ENCODE measurements around the gene HOXB2.

Gene HOXB2

GRCh38 chr17:48576479-48577309, 31.8 kb upstream of the HOXB2 start:
- Histone ChIP-seq H3K9me2 (replicated peaks; ENCODE audit: insufficient read depth, low read length) (no peaks in the 10 kb centered on the region), H3K9me3 (ENCODE audit: insufficient read depth, low read length) (no peaks in the 10 kb centered on the region), H4K20me1 (ENCODE audit: low read depth, low read length) (no peaks in the 10 kb centered on the region), H3K36me3 (ENCODE audit: low read length) (no peaks in the 10 kb centered on the region), H3K9ac (ENCODE audit: low read length) (peak overlapping the region; percentile 57; the same call in 1 of the 2 replicates), H3K4me2 (ENCODE audit: low read depth, low read length, poor library complexity, severe bottlenecking) (peak overlapping the region; percentile 63), H3F3A (ENCODE audit: insufficient read depth) (no peaks in the 10 kb centered on the region), H2AFZ (ENCODE audit: low read depth, low read length, severe bottlenecking) (no peak overlapping the region), H3K4me3 (ENCODE audit: insufficient read depth, low read length, poor library complexity, severe bottlenecking) (no peak overlapping the region), H3K27me3 (ENCODE audit: low read length) (no peaks in the 10 kb centered on the region), H3K27ac (ENCODE audit: low read depth, low read length) (no peak overlapping the region), H3K79me2 (ENCODE audit: insufficient read depth, low read length) (no peaks in the 10 kb centered on the region)
- TF ChIP-seq, protein P1, sequence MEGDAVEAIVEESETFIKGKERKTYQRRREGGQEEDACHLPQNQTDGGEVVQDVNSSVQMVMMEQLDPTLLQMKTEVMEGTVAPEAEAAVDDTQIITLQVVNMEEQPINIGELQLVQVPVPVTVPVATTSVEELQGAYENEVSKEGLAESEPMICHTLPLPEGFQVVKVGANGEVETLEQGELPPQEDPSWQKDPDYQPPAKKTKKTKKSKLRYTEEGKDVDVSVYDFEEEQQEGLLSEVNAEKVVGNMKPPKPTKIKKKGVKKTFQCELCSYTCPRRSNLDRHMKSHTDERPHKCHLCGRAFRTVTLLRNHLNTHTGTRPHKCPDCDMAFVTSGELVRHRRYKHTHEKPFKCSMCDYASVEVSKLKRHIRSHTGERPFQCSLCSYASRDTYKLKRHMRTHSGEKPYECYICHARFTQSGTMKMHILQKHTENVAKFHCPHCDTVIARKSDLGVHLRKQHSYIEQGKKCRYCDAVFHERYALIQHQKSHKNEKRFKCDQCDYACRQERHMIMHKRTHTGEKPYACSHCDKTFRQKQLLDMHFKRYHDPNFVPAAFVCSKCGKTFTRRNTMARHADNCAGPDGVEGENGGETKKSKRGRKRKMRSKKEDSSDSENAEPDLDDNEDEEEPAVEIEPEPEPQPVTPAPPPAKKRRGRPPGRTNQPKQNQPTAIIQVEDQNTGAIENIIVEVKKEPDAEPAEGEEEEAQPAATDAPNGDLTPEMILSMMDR (IDR thresholded peaks at IDR 0.05; ENCODE audit: insufficient read depth, low read length, poor library complexity, severe bottlenecking), result no peak
- TF ChIP-seq EZH2phosphoT487 (conservative IDR thresholded peaks at IDR 0.05; ENCODE audit: low read length), result no peak

GRCh38 chr17:48575673-48576478, 31.0 kb upstream of the HOXB2 start:
- H3K27me3 ChIP-seq (ENCODE audit: low read length), result no peaks in the 10 kb centered on the region
- TF ChIP-seq, protein P1 (IDR thresholded peaks at IDR 0.05; ENCODE audit: insufficient read depth, low read length, poor library complexity, severe bottlenecking), result no peak
- H3F3A ChIP-seq (ENCODE audit: insufficient read depth), result no peaks in the 10 kb centered on the region
- H3K79me2 ChIP-seq (ENCODE audit: insufficient read depth, low read length), result no peaks in the 10 kb centered on the region
- H2AFZ ChIP-seq (ENCODE audit: low read depth, low read length, severe bottlenecking), result no peak overlapping the region
- H3K4me3 ChIP-seq (ENCODE audit: insufficient read depth, low read length, poor library complexity, severe bottlenecking), result no peak overlapping the region
- H3K36me3 ChIP-seq (ENCODE audit: low read length), result no peaks in the 10 kb centered on the region
- H3K9me3 ChIP-seq (ENCODE audit: insufficient read depth, low read length), result no peaks in the 10 kb centered on the region
- no peak overlapping the region for H3K9ac ChIP-seq (ENCODE audit: low read length)
- no peak overlapping the region for H3K27ac ChIP-seq (ENCODE audit: low read depth, low read length)
- no peak overlapping the region for H3K4me2 ChIP-seq (ENCODE audit: low read depth, low read length, poor library complexity, severe bottlenecking)
- no peaks in the 10 kb centered on the region for H3K9me2 ChIP-seq (replicated peaks; ENCODE audit: insufficient read depth, low read length)
- no peaks in the 10 kb centered on the region for H4K20me1 ChIP-seq (ENCODE audit: low read depth, low read length)

- no peaks in the 10 kb centered on the region for H3K36me3 ChIP-seq (ENCODE audit: low read length)
- no peak overlapping the region for H3K9ac ChIP-seq (ENCODE audit: low read length)
- H3K9me2 ChIP-seq (replicated peaks; ENCODE audit: insufficient read depth, low read length), result no peaks in the 10 kb centered on the region
- TF ChIP-seq EZH2phosphoT487 (conservative IDR thresholded peaks at IDR 0.05; ENCODE audit: low read length), result no peak
- TF ChIP-seq, protein P1 (IDR thresholded peaks at IDR 0.05; ENCODE audit: insufficient read depth, low read length, poor library complexity, severe bottlenecking), result no peak
- H2AFZ ChIP-seq (ENCODE audit: low read depth, low read length, severe bottlenecking), result no peak overlapping the region
- H3K4me3 ChIP-seq (ENCODE audit: insufficient read depth, low read length, poor library complexity, severe bottlenecking), result no peak overlapping the region
- no peaks in the 10 kb centered on the region for H4K20me1 ChIP-seq (ENCODE audit: low read depth, low read length)
- H3K79me2 ChIP-seq (ENCODE audit: insufficient read depth, low read length), result no peaks in the 10 kb centered on the region
- H3K9me3 ChIP-seq (ENCODE audit: insufficient read depth, low read length), result no peaks in the 10 kb centered on the region
- no peak overlapping the region for H3K27ac ChIP-seq (ENCODE audit: low read depth, low read length)
- no peaks in the 10 kb centered on the region for H3F3A ChIP-seq (ENCODE audit: insufficient read depth)
- H3K4me2 ChIP-seq (ENCODE audit: low read depth, low read length, poor library complexity, severe bottlenecking), result no peak overlapping the region
- no peaks in the 10 kb centered on the region for H3K27me3 ChIP-seq (ENCODE audit: low read length)
Measured at GRCh38 chr17:48575066-48575582, 30.2 kb upstream of the HOXB2 start.

Data from SU-DHL-6 (cell line).